ENCODE data around the gene CHI3L1.

CHI3L1 gene

GRCh38 chr1:203204756-203205155 is 18.3 kb upstream of the CHI3L1 start:
- DNase-seq = no peak

DNA sequence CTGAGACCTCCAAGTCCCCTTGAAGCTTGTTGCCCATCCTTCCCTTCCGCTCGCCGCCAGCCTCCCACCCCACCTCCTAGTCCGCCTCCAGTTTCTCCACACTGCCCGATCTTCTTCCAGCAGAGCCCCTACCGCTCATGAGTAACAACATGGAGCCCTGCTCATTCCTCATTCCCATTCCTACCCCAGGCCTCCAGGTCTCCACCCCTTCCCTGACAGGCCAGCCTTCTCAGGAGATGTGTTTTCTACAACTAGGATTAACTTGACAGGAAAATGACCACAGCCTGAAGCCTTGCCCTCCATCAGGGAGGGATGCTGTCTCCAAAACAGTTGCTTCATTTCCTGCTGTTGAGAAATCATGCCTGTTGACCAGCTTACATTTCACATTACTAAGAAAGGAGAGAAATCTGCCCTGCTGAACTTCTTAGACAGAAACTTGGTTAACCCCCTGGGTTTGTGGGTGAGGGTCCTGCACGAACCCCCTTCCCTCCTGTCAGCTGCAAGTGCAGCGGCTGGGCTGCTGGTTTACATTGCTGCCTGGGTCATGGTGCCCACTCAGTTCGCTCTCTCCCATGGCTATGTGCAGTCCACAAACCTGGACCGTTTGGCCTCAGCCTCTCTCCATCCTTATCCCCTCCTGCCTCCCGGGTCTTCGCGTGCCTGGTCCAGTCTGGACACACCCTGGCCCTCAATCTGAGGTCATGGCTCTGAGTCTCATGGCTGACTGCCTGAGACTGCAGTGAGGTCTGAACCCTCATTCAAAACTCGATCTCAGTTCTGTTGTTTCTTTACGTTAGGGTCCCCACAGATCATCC is 16.1 kb upstream of the CHI3L1 start:
- no peak for DNase-seq

- DNase-seq = no peak
These were observed 15.2 kb upstream of the CHI3L1 start for GRCh38 chr1:203201516-203202205.

DNA sequence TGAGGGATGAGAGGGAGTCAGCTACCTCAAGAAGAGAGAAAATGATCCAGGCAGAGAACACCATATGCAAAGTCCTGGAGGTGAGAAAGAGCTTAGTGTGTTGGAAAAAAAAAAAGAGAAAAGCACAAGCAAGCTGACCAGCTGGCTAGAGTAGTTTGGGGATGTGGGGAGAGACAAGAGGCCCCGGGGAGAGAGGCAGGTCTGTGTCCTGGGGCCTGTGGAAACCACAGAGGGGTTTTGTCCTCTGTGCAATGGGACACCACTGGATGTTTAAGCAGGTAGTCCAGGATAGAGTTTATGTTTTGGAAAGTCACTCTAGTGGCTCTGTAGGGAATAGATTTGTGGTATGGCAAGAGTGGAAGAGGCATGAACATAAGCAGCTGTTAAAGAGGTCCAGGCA is 14.4 kb upstream of the CHI3L1 start:
- DNase-seq = no peak

- no peak for DNase-seq
These were observed 13.5 kb upstream of the CHI3L1 start for GRCh38 chr1:203199816-203200571.

GRCh38 chr1:203199481-203199815 is 12.9 kb upstream of the CHI3L1 start:
- no peak for DNase-seq

GRCh38 chr1:203199002-203199401 is 12.5 kb upstream of the CHI3L1 start:
- DNase-seq = no peak

- no peak for DNase-seq
These were observed 11.1 kb upstream of the CHI3L1 start for GRCh38 chr1:203197625-203198024.

- no peak for DNase-seq
These were observed 9.9 kb upstream of the CHI3L1 start for GRCh38 chr1:203196371-203196770.

GRCh38 chr1:203190949-203191348 is 4.4 kb upstream of the CHI3L1 start:
- no peak for DNase-seq

DNA sequence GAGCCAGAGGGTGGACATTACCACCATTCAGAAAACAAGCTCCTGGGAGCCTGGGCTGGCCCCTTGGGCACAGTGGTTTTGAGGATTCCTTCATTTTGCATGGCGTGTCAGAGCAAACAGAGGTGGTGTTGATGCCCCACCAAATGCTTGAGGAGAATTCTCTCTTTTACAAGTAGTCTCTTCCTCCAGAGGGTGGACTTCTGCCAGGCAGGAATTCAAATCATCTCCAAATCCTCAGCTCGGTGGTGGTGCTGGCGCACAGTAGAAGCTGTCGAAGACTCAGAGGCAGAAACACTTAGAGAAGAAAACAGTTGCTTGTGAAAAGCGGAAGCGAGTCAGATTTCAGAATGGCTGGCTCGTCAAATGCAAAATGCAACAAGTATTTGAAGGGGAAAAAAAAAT is 3.4 kb upstream of the CHI3L1 start:
- DNase-seq = no peak

- DNase-seq = no peak
These were observed 2.3 kb upstream of the CHI3L1 start for GRCh38 chr1:203188686-203189232.

- no peak for DNase-seq
These were observed 1.3 kb upstream of the CHI3L1 start for GRCh38 chr1:203187689-203188264.

GRCh38 chr1:203187304-203187685 is 791 bp upstream of the CHI3L1 start:
- DNase-seq = no peak

- DNase-seq = no peak
These were observed 436 bp downstream of the CHI3L1 start for GRCh38 chr1:203186091-203186445.

DNA sequence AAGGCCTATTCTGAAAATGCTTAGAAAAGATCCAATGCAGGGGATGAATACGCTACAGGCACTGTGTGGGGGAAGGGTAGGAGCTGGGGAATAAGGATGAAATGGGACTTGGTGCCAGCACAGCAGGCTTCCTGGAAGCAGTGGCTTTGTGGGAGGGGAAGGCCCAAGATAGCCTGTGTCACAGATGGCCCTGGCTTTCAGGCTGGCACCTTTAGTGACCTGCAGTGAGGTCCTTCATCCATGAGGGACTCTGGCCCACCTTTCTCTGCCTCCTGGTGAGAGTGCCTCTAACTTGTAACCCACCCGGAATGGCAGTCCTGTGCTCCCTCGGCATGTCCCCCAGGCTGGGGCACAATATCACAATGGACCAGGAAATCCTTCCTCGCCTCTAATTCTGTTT is 919 bp downstream of the CHI3L1 start:
- DNase-seq = no peak

GRCh38 chr1:203185061-203185461 is 1.4 kb downstream of the CHI3L1 start:
- no peak for DNase-seq

GRCh38 chr1:203184467-203184866 is 2.0 kb downstream of the CHI3L1 start:
- DNase-seq = no peak

- DNase-seq = no peak
These were observed 2.7 kb downstream of the CHI3L1 start for GRCh38 chr1:203183828-203184227.

DNA sequence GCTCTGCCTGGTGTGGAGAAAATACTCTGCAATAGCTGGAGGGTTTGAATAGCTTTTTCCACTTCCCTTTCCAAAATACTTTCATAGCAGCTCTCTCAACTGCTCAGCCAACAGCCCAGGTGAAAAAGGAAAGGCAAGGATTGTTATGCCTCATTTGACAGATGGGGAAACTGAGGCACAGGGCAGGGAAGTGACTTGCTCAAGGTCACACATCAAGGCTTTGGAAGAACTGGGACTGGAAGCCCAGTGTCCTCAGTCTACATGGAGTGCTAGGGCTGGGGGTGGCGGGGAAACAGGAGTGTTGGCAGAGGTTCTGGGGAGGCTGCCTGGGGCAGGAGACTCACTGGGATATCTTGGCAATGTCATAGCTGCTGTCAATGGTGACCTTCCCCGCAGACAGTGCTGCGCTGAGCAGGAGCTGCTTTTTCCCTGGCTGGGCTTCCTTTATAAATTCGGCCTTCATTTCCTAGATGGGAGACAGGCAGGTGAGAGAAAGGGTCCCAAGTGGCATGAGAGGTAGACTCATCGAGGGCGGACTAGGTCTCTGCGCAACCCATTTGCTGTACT is 4.0 kb downstream of the CHI3L1 start:
- no peak for DNase-seq

- DNase-seq = no peak
These were observed 4.7 kb downstream of the CHI3L1 start for GRCh38 chr1:203181586-203182386.
